ENCODE data around the gene C11orf54.

DNA sequence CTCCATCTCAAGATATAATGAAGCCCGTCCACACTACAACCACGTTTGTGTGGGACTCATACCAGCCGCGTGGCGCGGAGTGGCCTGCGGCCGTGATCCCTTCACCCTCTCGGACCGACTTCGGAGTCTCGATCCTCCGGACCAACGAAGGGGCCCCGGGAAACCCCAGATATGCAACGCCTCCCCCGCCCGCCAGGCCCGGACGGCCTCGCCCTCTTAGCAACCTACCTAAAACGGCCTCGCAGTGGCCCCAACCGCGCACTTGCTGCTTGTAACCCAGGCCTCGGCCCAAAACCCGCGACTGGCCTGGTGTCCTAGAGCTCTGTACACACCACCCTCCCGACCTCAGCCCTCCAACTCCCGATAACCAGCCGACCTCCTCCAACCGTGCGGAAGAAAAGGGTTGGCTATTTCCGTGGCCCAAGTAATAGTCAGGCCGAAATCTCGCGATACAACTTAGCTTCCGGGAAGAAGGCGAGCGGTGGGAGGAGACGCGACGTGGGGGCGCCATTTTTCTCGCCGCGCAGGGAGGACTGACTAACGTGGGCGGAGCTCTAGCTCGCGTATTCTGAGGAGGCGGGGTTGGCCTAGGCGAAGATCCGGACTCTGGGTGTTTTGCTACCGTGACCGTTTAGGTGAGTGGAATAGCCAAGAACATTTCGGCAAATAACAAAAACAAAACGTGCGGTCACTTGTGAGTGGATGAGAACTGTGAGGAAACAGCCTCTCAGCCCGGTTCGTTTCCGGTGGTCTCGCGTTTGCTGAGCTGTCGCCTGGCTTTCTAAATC is at the start of gene C11orf54, which contains the start of gene TAF1D:
- TF ChIP-seq CTCF (IDR thresholded peaks at IDR 0.05; ENCODE audit: low read length) (no peak), EZH2 (IDR thresholded peaks at IDR 0.05; ENCODE audit: borderline replicate concordance, low read length) (no peak)
